ENCODE data around the gene PGBD4.

The PGBD4 gene

GRCh38 chr15:34078900-34079299 lies 23.0 kb upstream of the PGBD4 start:
- Histone ChIP-seq H3K27me3 (ENCODE audit: control insufficient read depth, insufficient read depth, low read length) (no peaks in the 10 kb centered on the region), H3K9ac (ENCODE audit: low read length) (no peak overlapping the region), H3K4me1 (ENCODE audit: control insufficient read depth, insufficient read depth, low read length) (no peaks in the 10 kb centered on the region), H3K27ac (ENCODE audit: low read depth, low read length) (no peak overlapping the region), H3K9me3 (ENCODE audit: control insufficient read depth, insufficient read depth, low read depth, low read length) (no peaks in the 10 kb centered on the region), H3K4me3 (ENCODE audit: low read depth, low read length) (no peak overlapping the region), H3K36me3 (ENCODE audit: control insufficient read depth, insufficient read depth, low read length) (peaks cover under 1% of the 10 kb centered on the region)

- Histone ChIP-seq H3K9me3 (ENCODE audit: control insufficient read depth, insufficient read depth, low read depth, low read length) (no peaks in the 10 kb centered on the region), H3K27me3 (ENCODE audit: control insufficient read depth, insufficient read depth, low read length) (no peaks in the 10 kb centered on the region), H3K4me1 (ENCODE audit: control insufficient read depth, insufficient read depth, low read length) (no peaks in the 10 kb centered on the region), H3K36me3 (ENCODE audit: control insufficient read depth, insufficient read depth, low read length) (peaks cover 7% of the 10 kb centered on the region), H3K27ac (ENCODE audit: low read depth, low read length) (no peak overlapping the region), H3K9ac (ENCODE audit: low read length) (no peak overlapping the region), H3K4me3 (ENCODE audit: low read depth, low read length) (no peak overlapping the region)
Measured at GRCh38 chr15:34079904-34080303, 22.0 kb upstream of the PGBD4 start.

- Histone ChIP-seq H3K27ac (ENCODE audit: low read depth, low read length) (no peak overlapping the region), H3K4me1 (ENCODE audit: control insufficient read depth, insufficient read depth, low read length) (no peaks in the 10 kb centered on the region), H3K9me3 (ENCODE audit: control insufficient read depth, insufficient read depth, low read depth, low read length) (no peaks in the 10 kb centered on the region), H3K4me3 (ENCODE audit: low read depth, low read length) (no peak overlapping the region), H3K36me3 (ENCODE audit: control insufficient read depth, insufficient read depth, low read length) (peaks cover 27% of the 10 kb centered on the region), H3K9ac (ENCODE audit: low read length) (no peak overlapping the region), H3K27me3 (ENCODE audit: control insufficient read depth, insufficient read depth, low read length) (no peaks in the 10 kb centered on the region)
Measured at GRCh38 chr15:34084086-34084485, 17.8 kb upstream of the PGBD4 start.

- no peak overlapping the region for H3K27ac ChIP-seq (ENCODE audit: low read depth, low read length)
- H3K36me3 ChIP-seq (ENCODE audit: control insufficient read depth, insufficient read depth, low read length) = peaks cover 33% of the 10 kb centered on the region
- no peaks in the 10 kb centered on the region for H3K9me3 ChIP-seq (ENCODE audit: control insufficient read depth, insufficient read depth, low read depth, low read length)
- no peak overlapping the region for H3K9ac ChIP-seq (ENCODE audit: low read length)
- H3K27me3 ChIP-seq (ENCODE audit: control insufficient read depth, insufficient read depth, low read length) = no peaks in the 10 kb centered on the region
- no peaks in the 10 kb centered on the region for H3K4me1 ChIP-seq (ENCODE audit: control insufficient read depth, insufficient read depth, low read length)
- no peak overlapping the region for H3K4me3 ChIP-seq (ENCODE audit: low read depth, low read length)
Measured at GRCh38 chr15:34085746-34086145, 16.1 kb upstream of the PGBD4 start.

GRCh38 chr15:34099914-34100313 lies 2.0 kb upstream of the PGBD4 start:
- no peaks in the 10 kb centered on the region for H3K9me3 ChIP-seq (ENCODE audit: control insufficient read depth, insufficient read depth, low read depth, low read length)
- H3K36me3 ChIP-seq (ENCODE audit: control insufficient read depth, insufficient read depth, low read length) = peaks cover 10% of the 10 kb centered on the region
- H3K4me1 ChIP-seq (ENCODE audit: control insufficient read depth, insufficient read depth, low read length) = no peaks in the 10 kb centered on the region
- no peak overlapping the region for H3K27ac ChIP-seq (ENCODE audit: low read depth, low read length)
- no peaks in the 10 kb centered on the region for H3K27me3 ChIP-seq (ENCODE audit: control insufficient read depth, insufficient read depth, low read length)
- H3K4me3 ChIP-seq (ENCODE audit: low read depth, low read length) = no peak overlapping the region
- no peak overlapping the region for H3K9ac ChIP-seq (ENCODE audit: low read length)

- H3K27ac ChIP-seq (ENCODE audit: low read depth, low read length) = no peak overlapping the region
- H3K4me3 ChIP-seq (ENCODE audit: low read depth, low read length) = peak overlapping the region; percentile 98
- no peaks in the 10 kb centered on the region for H3K9me3 ChIP-seq (ENCODE audit: control insufficient read depth, insufficient read depth, low read depth, low read length)
- H3K27me3 ChIP-seq (ENCODE audit: control insufficient read depth, insufficient read depth, low read length) = no peaks in the 10 kb centered on the region
- H3K36me3 ChIP-seq (ENCODE audit: control insufficient read depth, insufficient read depth, low read length) = no peaks in the 10 kb centered on the region
- H3K4me1 ChIP-seq (ENCODE audit: control insufficient read depth, insufficient read depth, low read length) = no peaks in the 10 kb centered on the region
- H3K9ac ChIP-seq (ENCODE audit: low read length) = peak overlapping the region; percentile 69
Measured at GRCh38 chr15:34102175-34102925, 467 bp downstream of the PGBD4 start.

- H3K4me1 ChIP-seq (ENCODE audit: control insufficient read depth, insufficient read depth, low read length) = peaks cover 2% of the 10 kb centered on the region; the same call in 1 of the 2 replicates
- H3K9ac ChIP-seq (ENCODE audit: low read length) = no peak overlapping the region
- H3K27me3 ChIP-seq (ENCODE audit: control insufficient read depth, insufficient read depth, low read length) = no peaks in the 10 kb centered on the region
- no peaks in the 10 kb centered on the region for H3K9me3 ChIP-seq (ENCODE audit: control insufficient read depth, insufficient read depth, low read depth, low read length)
- H3K4me3 ChIP-seq (ENCODE audit: low read depth, low read length) = no peak overlapping the region
- H3K36me3 ChIP-seq (ENCODE audit: control insufficient read depth, insufficient read depth, low read length) = no peaks in the 10 kb centered on the region
- H3K27ac ChIP-seq (ENCODE audit: low read depth, low read length) = no peak overlapping the region
Measured at GRCh38 chr15:34106423-34106822, 4.5 kb downstream of the PGBD4 start.

GRCh38 chr15:34107315-34107714 lies 5.4 kb downstream of the PGBD4 start:
- Histone ChIP-seq H3K36me3 (ENCODE audit: control insufficient read depth, insufficient read depth, low read length) (no peaks in the 10 kb centered on the region), H3K27me3 (ENCODE audit: control insufficient read depth, insufficient read depth, low read length) (no peaks in the 10 kb centered on the region), H3K4me1 (ENCODE audit: control insufficient read depth, insufficient read depth, low read length) (peaks cover 2% of the 10 kb centered on the region; the same call in 1 of the 2 replicates), H3K4me3 (ENCODE audit: low read depth, low read length) (no peak overlapping the region), H3K27ac (ENCODE audit: low read depth, low read length) (no peak overlapping the region), H3K9me3 (ENCODE audit: control insufficient read depth, insufficient read depth, low read depth, low read length) (no peaks in the 10 kb centered on the region), H3K9ac (ENCODE audit: low read length) (no peak overlapping the region)

- peaks cover 2% of the 10 kb centered on the region; the same call in 1 of the 2 replicates for H3K4me1 ChIP-seq (ENCODE audit: control insufficient read depth, insufficient read depth, low read length)
- H3K9ac ChIP-seq (ENCODE audit: low read length) = no peak overlapping the region
- H3K27ac ChIP-seq (ENCODE audit: low read depth, low read length) = no peak overlapping the region
- no peak overlapping the region for H3K4me3 ChIP-seq (ENCODE audit: low read depth, low read length)
- no peaks in the 10 kb centered on the region for H3K9me3 ChIP-seq (ENCODE audit: control insufficient read depth, insufficient read depth, low read depth, low read length)
- no peaks in the 10 kb centered on the region for H3K27me3 ChIP-seq (ENCODE audit: control insufficient read depth, insufficient read depth, low read length)
- H3K36me3 ChIP-seq (ENCODE audit: control insufficient read depth, insufficient read depth, low read length) = no peaks in the 10 kb centered on the region
Measured at GRCh38 chr15:34109797-34110663, 8.1 kb downstream of the PGBD4 start.

- H3K4me1 ChIP-seq (ENCODE audit: control insufficient read depth, insufficient read depth, low read length) = peaks cover 2% of the 10 kb centered on the region; the same call in 1 of the 2 replicates
- H3K9ac ChIP-seq (ENCODE audit: low read length) = no peak overlapping the region
- no peak overlapping the region for H3K4me3 ChIP-seq (ENCODE audit: low read depth, low read length)
- H3K9me3 ChIP-seq (ENCODE audit: control insufficient read depth, insufficient read depth, low read depth, low read length) = no peaks in the 10 kb centered on the region
- no peaks in the 10 kb centered on the region for H3K36me3 ChIP-seq (ENCODE audit: control insufficient read depth, insufficient read depth, low read length)
- H3K27me3 ChIP-seq (ENCODE audit: control insufficient read depth, insufficient read depth, low read length) = no peaks in the 10 kb centered on the region
- no peak overlapping the region for H3K27ac ChIP-seq (ENCODE audit: low read depth, low read length)
Measured at GRCh38 chr15:34111488-34111887, 9.6 kb downstream of the PGBD4 start.

- Histone ChIP-seq H3K27me3 (ENCODE audit: control insufficient read depth, insufficient read depth, low read length) (no peaks in the 10 kb centered on the region), H3K4me1 (ENCODE audit: control insufficient read depth, insufficient read depth, low read length) (peaks cover 2% of the 10 kb centered on the region; the same call in 1 of the 2 replicates), H3K27ac (ENCODE audit: low read depth, low read length) (no peak overlapping the region), H3K4me3 (ENCODE audit: low read depth, low read length) (no peak overlapping the region), H3K9me3 (ENCODE audit: control insufficient read depth, insufficient read depth, low read depth, low read length) (no peaks in the 10 kb centered on the region), H3K36me3 (ENCODE audit: control insufficient read depth, insufficient read depth, low read length) (no peaks in the 10 kb centered on the region), H3K9ac (ENCODE audit: low read length) (no peak overlapping the region)
Measured at GRCh38 chr15:34114215-34114614, 12.3 kb downstream of the PGBD4 start.

Measured in HUES6 (cell line).